ENCODE data around the gene HMCN2. TPM values are rescaled to one million over a fixed set of nuclear protein-coding genes. Genes with fewer than 3 reads are reported as not detected.

The HMCN2 gene
- total and polyA plus RNA-seq, 2 donors (not counting 3 experiments of a cell fraction or from before 2014, with no cell fraction given), result 0.04 to 0.24 TPM

GRCh38 chr9:130225586-130225985 is 40.0 kb upstream of the HMCN2 start:
- Histone ChIP-seq H3K4me1 (ENCODE audit: control insufficient read depth, extremely low read depth, insufficient read depth, low read length) (no peaks in the 10 kb centered on the region), H3K4me3 (replicated peaks in 1 of 3; ENCODE audit: insufficient read depth in 1 of 3, low read depth in 1 of 3, low read length in 3 of 3) (no peak overlapping the region), H3K36me3 (ENCODE audit: control insufficient read depth in 2 of 2, extremely low read depth in 1 of 2, insufficient read depth in 2 of 2, low read length in 2 of 2) (peaks cover 0 to 8% of the 10 kb centered on the region in 2 experiments), H4K20me1 (replicated peaks; ENCODE audit: control insufficient read depth, extremely low read depth, insufficient read depth, low read length) (no peaks in the 10 kb centered on the region), H3K4me2 (ENCODE audit: insufficient read depth, low read length) (no peak overlapping the region), H3K27me3 (ENCODE audit: control insufficient read depth in 2 of 2, insufficient read depth in 2 of 2, low read length in 2 of 2) (no peaks in the 10 kb centered on the region), H2AFZ (ENCODE audit: low read depth, low read length) (no peak overlapping the region), H3K9me1 (replicated peaks; ENCODE audit: control insufficient read depth, extremely low read depth, insufficient read depth, low read length) (no peaks in the 10 kb centered on the region), H3K9me3 (replicated peaks; ENCODE audit: control insufficient read depth, insufficient read depth, low read length) (no peaks in the 10 kb centered on the region), H3K27ac (ENCODE audit: insufficient read depth, low read depth, low read length) (no peak overlapping the region), H3K79me2 (ENCODE audit: control insufficient read depth, insufficient read depth, low read length) (no peaks in the 10 kb centered on the region), H3K9ac (replicated peaks; ENCODE audit: extremely low read depth, insufficient read depth, low read length) (no peak overlapping the region)
- no peak for TF ChIP-seq MYC (IDR thresholded peaks at IDR 0.05; ENCODE audit: low read depth, low read length)
- TF ChIP-seq EZH2 (IDR thresholded peaks at IDR 0.05; ENCODE audit: borderline replicate concordance, low read depth, low read length, severe bottlenecking), result no peak
- no peak for TF ChIP-seq CTCF (IDR thresholded peaks at IDR 0.05; ENCODE audit: extremely low read depth in 1 of 2, insufficient read depth in 1 of 2, low read depth in 1 of 2, low read length in 2 of 2)
- TF ChIP-seq POLR2AphosphoS5 (IDR thresholded peaks at IDR 0.05; ENCODE audit: insufficient read depth, low read depth, low read length), result no peak
- TF ChIP-seq GATA2 (IDR thresholded peaks at IDR 0.05; ENCODE audit: insufficient read depth, insufficient read length, low read depth, low read length), result no peak
- no peak for TF ChIP-seq JUN (IDR thresholded peaks at IDR 0.05; ENCODE audit: borderline replicate concordance, insufficient read depth, insufficient read length, low read depth)
- TF ChIP-seq FOS (IDR thresholded peaks at IDR 0.05; ENCODE audit: borderline replicate concordance, insufficient read depth, low read length), result no peak
- no peak for TF ChIP-seq MAX (IDR thresholded peaks at IDR 0.05; ENCODE audit: insufficient read depth, insufficient read length)
- TF ChIP-seq POLR2A (IDR thresholded peaks at IDR 0.05; ENCODE audit: low read depth, low read length), result no peak
- dilution Hi-C loops (cut with MboI; ENCODE audit: extremely low pct_ligation_motif_present, low sequenced_read_pairs), result no loop called here
- intact Hi-C loops (cut with micrococcal nuclease), result no loop called here
- ChIA-PET CTCF (no interaction called here), POLR2A (no interaction called here)
- FAIRE-seq (no peak), DNase-seq (ENCODE audit: low read depth, low spot score) (no peak)
- no TSS peak for BruUV-seq (replicated peaks)
